SH-SY5Y (cell line): Measurements from ENCODE around the gene CHN2.

ENCODE experiments used
- GATA2 ChIP-seq: IDR thresholded peaks from 2 replicates; pipeline ENCODE4 v1.6.1; 2011; ENCODE audit warnings: mild to moderate bottlenecking, low read depth, low read length
- GATA3 ChIP-seq: IDR thresholded peaks from 2 replicates; pipeline ENCODE4 v1.6.1; 2011; ENCODE audit warnings: low read depth, mild to moderate bottlenecking, low read length, moderate library complexity

DNA sequence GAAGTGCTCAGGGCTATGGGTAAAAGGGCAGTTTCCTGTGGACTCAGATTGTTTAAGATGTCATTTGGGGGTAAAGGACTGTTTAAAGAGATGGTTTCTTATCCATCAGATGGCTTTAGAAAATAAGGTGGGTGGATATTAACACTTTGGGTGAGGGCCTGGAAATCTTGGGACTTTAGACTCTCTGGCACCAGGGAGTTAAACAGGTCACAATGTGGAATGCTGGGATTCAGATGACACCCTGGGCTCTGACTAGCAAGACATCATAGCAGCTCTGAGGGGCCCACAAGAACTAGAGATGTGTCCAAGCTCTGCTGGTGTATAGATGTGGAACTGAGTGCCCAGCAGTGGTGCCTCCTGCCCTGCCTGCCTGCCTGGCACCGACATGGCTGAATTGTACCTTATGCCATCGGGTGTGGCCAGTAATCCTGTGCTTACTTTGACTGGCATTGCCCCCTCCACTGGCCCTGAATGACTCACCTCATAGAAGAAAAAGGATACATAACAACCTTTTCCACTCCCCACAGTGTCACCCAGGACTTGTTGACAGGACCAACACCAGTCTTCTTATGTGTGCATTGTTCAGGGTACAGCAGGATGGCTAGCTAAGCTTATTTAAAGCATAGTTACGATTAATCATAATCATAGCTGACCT lies 269.1 kb downstream of the CHN2 start:
- TF ChIP-seq GATA3 (no peak), GATA2 (no peak)
